NCI-H187 (cell line): Measurements from ENCODE around the gene GSE1.

Experiments used
- DNase-seq, 2 experiments: peaks; one replicate each; lab custom pipeline; 2025; lab: John Stamatoyannopoulos, UW

GSE1 gene

GRCh38 chr16:85724936-85725335, 111.8 kb downstream of the GSE1 start:
- no peak for DNase-seq
